Gastrocnemius medialis (tissue), 4 donors: ENCODE measurements around the gene BICD1.

Source experiments
- POLR2A ChIP-seq, 2 donors: fragments of 450-650 bp; IDR thresholded peaks; one replicate each; pipeline ENCODE4 v1.6.1; 2017; ENCODE audit warnings: antibody characterized with exemption in 2 of 2, mild to moderate bottlenecking in 2 of 2, moderate library complexity in 2 of 2
- TF ChIP-seq, protein P1 (sequence below), 5 experiments: fragments of 450-650 bp in 3 of 5; fragments of 200-600 bp in 2 of 5; sonication (generic) in 2 of 5; IDR thresholded peaks in 4 of 5; conservative IDR thresholded peaks in 1 of 5; 1 replicate in 4 of 5; 2 replicates in 1 of 5; pipeline ENCODE4 v1.5.1; 2016 to 2019; ENCODE audit warnings: antibody characterized with exemption in 5 of 5, mild to moderate bottlenecking in 3 of 5, moderate library complexity in 3 of 5

DNA sequence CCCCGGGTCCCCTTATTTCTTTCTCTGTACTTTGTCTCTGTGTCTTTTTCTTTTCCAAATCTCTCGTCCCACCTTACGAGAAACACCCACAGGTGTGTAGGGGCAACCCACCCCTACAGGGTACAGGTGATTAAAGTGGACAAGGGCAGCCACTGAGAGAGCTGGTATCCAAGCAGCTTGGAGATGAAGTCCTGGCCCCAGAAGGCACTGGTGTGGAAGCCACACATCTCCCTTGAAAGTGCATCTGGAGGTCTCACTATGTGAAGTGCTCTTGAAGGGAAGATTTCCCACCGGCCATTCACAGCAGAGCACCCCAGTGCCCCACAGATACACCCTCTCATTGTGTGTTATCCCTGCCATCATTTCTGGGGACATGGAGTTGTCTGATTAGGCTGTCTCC is 6.3 kb upstream of the BICD1 start:
- TF ChIP-seq, protein P1, sequence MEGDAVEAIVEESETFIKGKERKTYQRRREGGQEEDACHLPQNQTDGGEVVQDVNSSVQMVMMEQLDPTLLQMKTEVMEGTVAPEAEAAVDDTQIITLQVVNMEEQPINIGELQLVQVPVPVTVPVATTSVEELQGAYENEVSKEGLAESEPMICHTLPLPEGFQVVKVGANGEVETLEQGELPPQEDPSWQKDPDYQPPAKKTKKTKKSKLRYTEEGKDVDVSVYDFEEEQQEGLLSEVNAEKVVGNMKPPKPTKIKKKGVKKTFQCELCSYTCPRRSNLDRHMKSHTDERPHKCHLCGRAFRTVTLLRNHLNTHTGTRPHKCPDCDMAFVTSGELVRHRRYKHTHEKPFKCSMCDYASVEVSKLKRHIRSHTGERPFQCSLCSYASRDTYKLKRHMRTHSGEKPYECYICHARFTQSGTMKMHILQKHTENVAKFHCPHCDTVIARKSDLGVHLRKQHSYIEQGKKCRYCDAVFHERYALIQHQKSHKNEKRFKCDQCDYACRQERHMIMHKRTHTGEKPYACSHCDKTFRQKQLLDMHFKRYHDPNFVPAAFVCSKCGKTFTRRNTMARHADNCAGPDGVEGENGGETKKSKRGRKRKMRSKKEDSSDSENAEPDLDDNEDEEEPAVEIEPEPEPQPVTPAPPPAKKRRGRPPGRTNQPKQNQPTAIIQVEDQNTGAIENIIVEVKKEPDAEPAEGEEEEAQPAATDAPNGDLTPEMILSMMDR (IDR thresholded peaks at IDR 0.05 in 4 of 5, conservative IDR thresholded peaks at IDR 0.05 in 1 of 5), result no peak
- TF ChIP-seq POLR2A (IDR thresholded peaks at IDR 0.05), result no peak
